GM21723 (cell line): ENCODE data around the gene CC2D2A.
"Not testable (repeated sequence)": the region's sequence is repeated elsewhere in the genome, so short reads cannot be mapped to it uniquely, and the experiment has no call there.

Source experiments
- ATAC-seq: cut with Tn5 transposase; IDR thresholded peaks from one replicate; pipeline ENCODE4 v1.9.1; 2021; ENCODE audit warnings: mild to moderate bottlenecking, moderate library complexity; ENCODE audit not compliant: unreplicated experiment

Gene CC2D2A

GRCh38 chr4:15556511-15557092 is 86.9 kb downstream of the CC2D2A start:
- ATAC-seq: no peak

- ATAC-seq: no peak
Observed at GRCh38 chr4:15557786-15558550, 88.3 kb downstream of the CC2D2A start.

- no peak for ATAC-seq
Observed at GRCh38 chr4:15558561-15558960, 88.9 kb downstream of the CC2D2A start.

GRCh38 chr4:15562114-15562513 is 92.4 kb downstream of the CC2D2A start:
- no peak for ATAC-seq

GRCh38 chr4:15562623-15563022 is 92.9 kb downstream of the CC2D2A start:
- ATAC-seq: no peak

- no peak for ATAC-seq
Observed at GRCh38 chr4:15563871-15564270, 94.2 kb downstream of the CC2D2A start.

- ATAC-seq: no peak
Observed at GRCh38 chr4:15568821-15569220, 99.1 kb downstream of the CC2D2A start.

GRCh38 chr4:15569746-15570145 is 100.1 kb downstream of the CC2D2A start:
- no peak for ATAC-seq

- ATAC-seq: no peak
Observed at GRCh38 chr4:15575966-15576365, 106.3 kb downstream of the CC2D2A start.

GRCh38 chr4:15577508-15577907 is 107.8 kb downstream of the CC2D2A start:
- ATAC-seq: no peak

- ATAC-seq: no peak
Observed at GRCh38 chr4:15584785-15585184, 115.1 kb downstream of the CC2D2A start.

- no peak for ATAC-seq
Observed at GRCh38 chr4:15585331-15585730, 115.6 kb downstream of the CC2D2A start.

GRCh38 chr4:15586066-15586465 is 116.4 kb downstream of the CC2D2A start:
- ATAC-seq: no peak

- no peak for ATAC-seq
Observed at GRCh38 chr4:15587649-15588048, 118.0 kb downstream of the CC2D2A start.

GRCh38 chr4:15592799-15593198 is 123.1 kb downstream of the CC2D2A start:
- no peak for ATAC-seq

- no peak for ATAC-seq
Observed at GRCh38 chr4:15598644-15599043, 129.0 kb downstream of the CC2D2A start.

GRCh38 chr4:15600176-15600575 is 130.5 kb downstream of the CC2D2A start:
- ATAC-seq: no peak

- ATAC-seq: no peak
Observed at GRCh38 chr4:15601862-15602261, 132.2 kb downstream of the CC2D2A start.

- no peak for ATAC-seq
Observed at GRCh38 chr4:15605537-15605936, 135.9 kb downstream of the CC2D2A start.

GRCh38 chr4:15610855-15611254 is 141.2 kb downstream of the CC2D2A start:
- no peak for ATAC-seq

GRCh38 chr4:15612136-15612535 is 142.5 kb downstream of the CC2D2A start:
- no peak for ATAC-seq

- ATAC-seq: not testable (repeated sequence)
Observed at GRCh38 chr4:15614891-15615290, 145.2 kb downstream of the CC2D2A start.

GRCh38 chr4:15617407-15617806 is 147.7 kb downstream of the CC2D2A start:
- not testable (repeated sequence) for ATAC-seq
